ENCODE results near the gene TOM1L1.

The TOM1L1 gene

GRCh38 chr17:54900457-54901229 lies at the start of gene TOM1L1:
Gene TOM1L1, plus strand, starts transcription at chr17:54900852. Its CDS starts 14 bp downstream, at chr17:54900866.
- peak; percentile 2 for TF ChIP-seq CTCF (conservative IDR thresholded peaks at IDR 0.05; ENCODE audit: low read depth, low read length)
- peak; percentile 15 for DNase-seq (ENCODE audit: low read depth)
- H3K4me3 ChIP-seq (ENCODE audit: low read length): peak within 1 kb of the TSS; percentile 83

GRCh38 chr17:54859187-54859586 lies 41.5 kb upstream of the TOM1L1 start:
- DNase-seq (ENCODE audit: low read depth): no peak
- TF ChIP-seq CTCF (conservative IDR thresholded peaks at IDR 0.05; ENCODE audit: low read depth, low read length): no peak
- H3K4me3 ChIP-seq (ENCODE audit: low read length): no peak overlapping the region

GRCh38 chr17:54860617-54861470 lies 39.8 kb upstream of the TOM1L1 start:
- H3K4me3 ChIP-seq (ENCODE audit: low read length): no peak overlapping the region
- DNase-seq (ENCODE audit: low read depth): no peak
- TF ChIP-seq CTCF (conservative IDR thresholded peaks at IDR 0.05; ENCODE audit: low read depth, low read length): no peak

GRCh38 chr17:54861471-54861983 lies 39.1 kb upstream of the TOM1L1 start:
- no peak for DNase-seq (ENCODE audit: low read depth)
- H3K4me3 ChIP-seq (ENCODE audit: low read length): no peak overlapping the region
- no peak for TF ChIP-seq CTCF (conservative IDR thresholded peaks at IDR 0.05; ENCODE audit: low read depth, low read length)

- no peak overlapping the region for H3K4me3 ChIP-seq (ENCODE audit: low read length)
- TF ChIP-seq CTCF (conservative IDR thresholded peaks at IDR 0.05; ENCODE audit: low read depth, low read length): no peak
- no peak for DNase-seq (ENCODE audit: low read depth)
These were observed 37.5 kb upstream of the TOM1L1 start for GRCh38 chr17:54863176-54863575.

- no peak overlapping the region for H3K4me3 ChIP-seq (ENCODE audit: low read length)
- TF ChIP-seq CTCF (conservative IDR thresholded peaks at IDR 0.05; ENCODE audit: low read depth, low read length): no peak
- DNase-seq (ENCODE audit: low read depth): no peak
These were observed 36.6 kb upstream of the TOM1L1 start for GRCh38 chr17:54864070-54864469.
